Chondrocyte (in vitro differentiated cells): Measurements from ENCODE around the gene MRPS18B. TPM values are rescaled to one million over a fixed set of nuclear protein-coding genes. Genes with fewer than 3 reads are reported as not detected.

Experiments used
- DNase-seq: peaks from one replicate; pipeline ENCODE4 v3.0.0; 2021; ENCODE audit warnings: mixed read lengths, low spot score
- H3K27ac Mint-ChIP-seq: one replicate; pipeline ENCODE4 v1.8.0; 2021; ENCODE audit warnings: mild to moderate bottlenecking, moderate library complexity, mixed read lengths; ENCODE audit not compliant: unreplicated experiment
- H3K27me3 Mint-ChIP-seq: 2 replicates; pipeline ENCODE4 v1.8.0; 2021; ENCODE audit warnings: low read depth, mixed read lengths
- H3K36me3 Mint-ChIP-seq: 2 replicates; pipeline ENCODE4 v1.8.0; 2021; ENCODE audit warnings: low read depth, mixed read lengths
- H3K4me1 Mint-ChIP-seq: 2 replicates; pipeline ENCODE4 v1.8.0; 2021; ENCODE audit warnings: low read depth, mild to moderate bottlenecking, mixed read lengths
- H3K4me3 Mint-ChIP-seq: one replicate; pipeline ENCODE4 v1.8.0; 2021; ENCODE audit warnings: mild to moderate bottlenecking, moderate library complexity, mixed read lengths; ENCODE audit not compliant: unreplicated experiment
- H3K9me3 Mint-ChIP-seq: 2 replicates; pipeline ENCODE4 v1.8.0; 2021; ENCODE audit warnings: low read depth, mixed read lengths
- total RNA-seq: library from RNA; stranded (reverse); gene quantifications from 3 replicates; pipeline ENCODE4 v1.2.1, GENCODE V29; 2021
- TF ChIP-seq, protein P1 (sequence below): fragments of 200-600 bp; sonication (generic); IDR thresholded peaks from 2 replicates; pipeline ENCODE4 v1.5.0; 2021; ENCODE audit warnings: antibody characterized with exemption, mild to moderate bottlenecking, moderate library complexity

Gene MRPS18B
- total RNA-seq, 1 donor from 2014 or later = 24.7 TPM

DNA sequence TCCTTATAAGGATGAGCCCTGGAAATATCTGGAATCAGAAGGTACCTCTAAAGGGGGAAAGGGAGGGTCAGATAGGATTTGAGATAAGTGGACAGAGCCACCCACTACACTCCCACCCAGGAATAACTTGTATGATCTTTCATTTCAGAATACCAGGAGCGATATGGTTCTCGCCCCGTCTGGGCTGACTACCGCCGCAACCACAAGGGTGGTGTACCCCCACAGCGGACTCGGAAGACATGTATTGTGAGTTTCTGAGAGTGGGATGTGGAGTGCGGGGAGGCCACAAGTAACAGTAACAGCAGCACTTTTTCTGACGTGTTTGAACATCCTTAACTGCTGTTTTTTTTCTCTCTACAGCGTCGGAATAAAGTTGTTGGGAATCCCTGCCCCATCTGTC, 1.9 kb downstream of the MRPS18B start:
- Mint-ChIP-seq H3K36me3 (peaks cover 21% of the 10 kb centered on the region), H3K27me3 (no peaks in the 10 kb centered on the region), H3K9me3 (no peaks in the 10 kb centered on the region), H3K27ac (no peak overlapping the region), H3K4me3 (no peak overlapping the region), H3K4me1 (peaks cover 16% of the 10 kb centered on the region)
- TF ChIP-seq, protein P1, sequence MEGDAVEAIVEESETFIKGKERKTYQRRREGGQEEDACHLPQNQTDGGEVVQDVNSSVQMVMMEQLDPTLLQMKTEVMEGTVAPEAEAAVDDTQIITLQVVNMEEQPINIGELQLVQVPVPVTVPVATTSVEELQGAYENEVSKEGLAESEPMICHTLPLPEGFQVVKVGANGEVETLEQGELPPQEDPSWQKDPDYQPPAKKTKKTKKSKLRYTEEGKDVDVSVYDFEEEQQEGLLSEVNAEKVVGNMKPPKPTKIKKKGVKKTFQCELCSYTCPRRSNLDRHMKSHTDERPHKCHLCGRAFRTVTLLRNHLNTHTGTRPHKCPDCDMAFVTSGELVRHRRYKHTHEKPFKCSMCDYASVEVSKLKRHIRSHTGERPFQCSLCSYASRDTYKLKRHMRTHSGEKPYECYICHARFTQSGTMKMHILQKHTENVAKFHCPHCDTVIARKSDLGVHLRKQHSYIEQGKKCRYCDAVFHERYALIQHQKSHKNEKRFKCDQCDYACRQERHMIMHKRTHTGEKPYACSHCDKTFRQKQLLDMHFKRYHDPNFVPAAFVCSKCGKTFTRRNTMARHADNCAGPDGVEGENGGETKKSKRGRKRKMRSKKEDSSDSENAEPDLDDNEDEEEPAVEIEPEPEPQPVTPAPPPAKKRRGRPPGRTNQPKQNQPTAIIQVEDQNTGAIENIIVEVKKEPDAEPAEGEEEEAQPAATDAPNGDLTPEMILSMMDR = no peak
- DNase-seq = peak; percentile 52

DNA sequence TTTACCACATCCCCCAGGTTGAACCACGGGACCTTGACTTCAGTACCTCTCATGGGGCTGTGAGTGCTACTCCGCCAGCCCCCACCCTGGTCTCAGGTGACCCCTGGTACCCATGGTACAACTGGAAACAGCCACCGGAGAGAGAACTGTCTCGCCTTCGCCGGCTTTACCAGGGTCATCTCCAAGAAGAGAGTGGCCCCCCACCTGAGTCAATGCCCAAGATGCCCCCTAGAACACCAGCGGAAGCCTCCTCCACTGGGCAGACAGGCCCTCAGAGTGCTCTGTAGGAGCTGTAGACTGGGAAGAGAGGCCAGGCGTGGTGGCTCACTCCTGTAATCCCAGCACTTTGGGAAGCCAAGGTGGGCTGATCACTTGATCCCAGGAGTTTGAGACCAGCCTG, 7.9 kb downstream of the MRPS18B start:
- H3K27ac Mint-ChIP-seq = no peak overlapping the region
- H3K36me3 Mint-ChIP-seq = peaks cover 8% of the 10 kb centered on the region
- H3K9me3 Mint-ChIP-seq = no peaks in the 10 kb centered on the region
- no peaks in the 10 kb centered on the region for H3K27me3 Mint-ChIP-seq
- no peak overlapping the region for H3K4me3 Mint-ChIP-seq
- peaks cover 25% of the 10 kb centered on the region for H3K4me1 Mint-ChIP-seq
- no peak for DNase-seq
- TF ChIP-seq, protein P1 = no peak

DNA sequence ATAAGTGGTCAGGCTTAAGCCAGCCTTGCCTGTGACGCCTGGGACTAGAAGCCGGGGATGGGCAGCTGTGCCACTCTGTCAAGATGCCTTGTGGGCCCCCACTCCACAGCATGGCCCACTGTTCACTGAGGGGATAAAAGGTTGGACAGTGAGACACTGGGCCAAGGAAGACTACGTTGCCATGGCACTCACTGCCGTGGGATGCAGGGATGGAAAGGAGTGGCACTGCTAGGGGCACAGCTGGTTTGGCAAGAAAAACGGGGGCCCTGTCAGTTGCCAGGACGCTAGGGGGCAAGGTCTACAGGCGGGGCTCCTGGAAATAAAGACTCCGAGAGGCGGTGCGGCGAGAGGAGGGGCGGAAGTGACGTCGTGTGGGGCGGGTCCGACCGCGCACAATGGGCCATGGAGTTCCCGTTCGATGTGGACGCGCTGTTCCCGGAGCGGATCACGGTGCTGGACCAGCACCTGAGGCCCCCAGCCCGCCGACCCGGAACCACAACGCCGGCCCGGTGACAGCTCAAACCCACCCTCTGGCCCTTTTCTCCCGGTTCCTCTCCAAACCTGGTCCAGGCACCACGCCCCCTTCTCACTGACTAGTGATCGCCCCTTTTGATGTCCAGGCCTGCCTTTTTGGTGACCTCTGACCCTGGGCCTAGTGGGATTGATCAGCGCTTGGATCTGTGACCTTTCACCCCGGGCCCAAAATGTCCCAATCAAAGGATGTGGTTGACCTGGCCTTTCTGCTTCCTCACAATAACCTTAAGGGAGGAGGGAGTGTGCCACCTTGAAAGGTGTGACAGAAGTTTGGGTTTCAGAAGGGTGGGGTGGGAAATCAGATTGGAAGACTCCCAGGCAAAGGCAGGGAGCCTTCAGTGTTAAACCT, 9.1 kb downstream of the MRPS18B start, which contains the start of gene ATAT1:
ATAT1 (plus strand) TSS at position 391 of the 883 bp plus-strand sequence.
- Mint-ChIP-seq H3K4me3 (peak within 1 kb of the TSS; percentile 81), H3K4me1 (peaks cover 25% of the 10 kb centered on the region), H3K27me3 (no peaks in the 10 kb centered on the region), H3K9me3 (no peaks in the 10 kb centered on the region), H3K27ac (peak within 1 kb of the TSS; percentile 89), H3K36me3 (peaks cover 15% of the 10 kb centered on the region)
- TF ChIP-seq, protein P1 = peak; percentile 72
- peak; percentile 95 for DNase-seq

DNA sequence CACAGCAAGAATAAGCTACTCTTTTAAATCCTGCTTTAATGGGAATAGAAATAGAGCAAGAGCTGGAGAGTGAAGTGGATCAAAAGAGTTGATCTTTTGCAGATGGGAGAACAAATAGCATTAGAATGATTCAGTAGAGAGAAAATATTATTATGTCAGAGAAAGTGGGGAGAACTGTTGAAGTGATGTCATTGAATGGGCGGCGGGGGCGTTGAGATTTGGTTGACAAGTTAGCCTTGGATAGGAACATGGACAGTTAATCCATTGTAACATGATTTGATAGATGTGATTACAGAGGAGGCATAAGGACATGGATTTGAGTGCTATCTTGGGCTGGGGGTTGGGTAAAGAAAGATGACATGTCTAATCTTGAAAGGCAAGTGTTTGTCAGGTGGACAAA, 18.2 kb downstream of the MRPS18B start:
- H3K9me3 Mint-ChIP-seq = no peaks in the 10 kb centered on the region
- peaks cover 24% of the 10 kb centered on the region for H3K36me3 Mint-ChIP-seq
- TF ChIP-seq, protein P1 = no peak
- H3K27me3 Mint-ChIP-seq = no peaks in the 10 kb centered on the region
- no peak overlapping the region for H3K4me3 Mint-ChIP-seq
- H3K4me1 Mint-ChIP-seq = no peaks in the 10 kb centered on the region
- no peak for DNase-seq
- no peak overlapping the region for H3K27ac Mint-ChIP-seq

DNA sequence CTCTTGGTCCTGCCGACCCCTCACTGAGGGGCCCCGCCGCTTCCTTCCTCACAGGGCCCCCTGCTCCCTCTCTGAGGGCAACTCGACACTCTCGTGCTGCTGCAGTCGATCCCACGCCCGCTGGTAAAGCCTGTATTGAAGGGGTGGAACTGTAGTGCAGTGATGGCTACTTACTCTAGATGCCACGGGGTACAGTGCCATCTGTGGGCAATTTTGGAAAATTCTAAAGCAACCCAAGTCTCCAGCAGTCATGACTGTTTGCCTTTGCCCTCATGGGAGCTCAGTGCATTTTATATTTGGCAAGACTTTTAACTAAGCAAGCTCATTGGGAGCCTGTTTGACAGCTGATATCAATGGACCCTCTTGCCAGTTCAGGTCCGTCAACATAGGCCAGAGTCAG, 22.8 kb downstream of the MRPS18B start:
- no peak for DNase-seq

More for the DNA sequence above, 22.8 kb downstream of the MRPS18B start:
- no peaks in the 10 kb centered on the region for H3K27me3 Mint-ChIP-seq
- no peaks in the 10 kb centered on the region for H3K9me3 Mint-ChIP-seq
- no peaks in the 10 kb centered on the region for H3K4me1 Mint-ChIP-seq
- TF ChIP-seq, protein P1 = peak; percentile 23
- H3K36me3 Mint-ChIP-seq = peaks cover 15% of the 10 kb centered on the region
- no peak overlapping the region for H3K27ac Mint-ChIP-seq
- H3K4me3 Mint-ChIP-seq = no peak overlapping the region
